Measurements from ENCODE around the gene ATP2B2.

Gene ATP2B2

DNA sequence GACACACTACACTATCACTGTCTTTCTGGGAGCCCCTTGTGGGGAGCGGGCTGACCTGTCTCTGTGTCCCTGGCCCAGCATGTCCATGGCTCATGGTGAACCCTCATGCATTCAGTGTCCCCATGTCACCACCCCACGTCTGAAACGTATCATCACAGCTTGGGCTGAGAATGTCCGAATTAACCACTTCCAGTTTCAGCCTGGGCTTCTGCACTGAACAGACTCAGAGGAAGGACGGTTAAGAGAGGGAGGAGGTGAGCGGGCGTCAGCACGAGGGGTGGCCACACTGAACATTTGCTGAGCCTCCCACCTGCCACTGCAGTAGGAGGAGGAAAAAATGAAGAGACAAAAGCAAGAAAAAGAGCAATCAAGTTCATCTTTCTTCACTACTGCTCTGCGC lies 30.5 kb downstream of the ATP2B2 start:
- POLR2A ChIA-PET: no interaction called here
- no peak overlapping the region for H3K4me3 ChIP-seq (ENCODE audit: low read depth, low read length)
- TF ChIP-seq ZNF423 (tag by site-specific recombination; IDR thresholded peaks at IDR 0.05) (no peak), ZNF677 (tag by site-specific recombination; IDR thresholded peaks at IDR 0.05) (no peak), ZNF175 (tag by site-specific recombination; IDR thresholded peaks at IDR 0.05) (no peak), EGR2 (tag by site-specific recombination; IDR thresholded peaks at IDR 0.05; ENCODE audit: low read depth) (peak; percentile 48), ZNF510 (tag by site-specific recombination; IDR thresholded peaks at IDR 0.05; ENCODE audit: insufficient replicate concordance) (no peak)
- TF ChIP-seq, protein P1, sequence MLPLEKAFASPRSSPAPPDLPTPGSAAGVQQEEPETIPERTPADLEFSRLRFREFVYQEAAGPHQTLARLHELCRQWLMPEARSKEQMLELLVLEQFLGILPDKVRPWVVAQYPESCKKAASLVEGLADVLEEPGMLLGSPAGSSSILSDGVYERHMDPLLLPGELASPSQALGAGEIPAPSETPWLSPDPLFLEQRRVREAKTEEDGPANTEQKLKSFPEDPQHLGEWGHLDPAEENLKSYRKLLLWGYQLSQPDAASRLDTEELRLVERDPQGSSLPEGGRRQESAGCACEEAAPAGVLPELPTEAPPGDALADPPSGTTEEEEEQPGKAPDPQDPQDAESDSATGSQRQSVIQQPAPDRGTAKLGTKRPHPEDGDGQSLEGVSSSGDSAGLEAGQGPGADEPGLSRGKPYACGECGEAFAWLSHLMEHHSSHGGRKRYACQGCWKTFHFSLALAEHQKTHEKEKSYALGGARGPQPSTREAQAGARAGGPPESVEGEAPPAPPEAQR (tag by site-specific recombination; IDR thresholded peaks at IDR 0.05): no peak
- no peaks in the 10 kb centered on the region for H3K9me3 ChIP-seq (ENCODE audit: control insufficient read depth, insufficient read depth, low read depth, low read length)
- H3K4me1 ChIP-seq (ENCODE audit: control insufficient read depth, insufficient read depth, low read length): no peaks in the 10 kb centered on the region
- CTCF ChIA-PET: no interaction called here
- no peak overlapping the region for H3K27ac ChIP-seq (ENCODE audit: extremely low read depth, low read depth, low read length)
- no peaks in the 10 kb centered on the region for H3K36me3 ChIP-seq (ENCODE audit: control insufficient read depth in 2 of 2, insufficient read depth in 1 of 2, low read length in 2 of 2)

DNA sequence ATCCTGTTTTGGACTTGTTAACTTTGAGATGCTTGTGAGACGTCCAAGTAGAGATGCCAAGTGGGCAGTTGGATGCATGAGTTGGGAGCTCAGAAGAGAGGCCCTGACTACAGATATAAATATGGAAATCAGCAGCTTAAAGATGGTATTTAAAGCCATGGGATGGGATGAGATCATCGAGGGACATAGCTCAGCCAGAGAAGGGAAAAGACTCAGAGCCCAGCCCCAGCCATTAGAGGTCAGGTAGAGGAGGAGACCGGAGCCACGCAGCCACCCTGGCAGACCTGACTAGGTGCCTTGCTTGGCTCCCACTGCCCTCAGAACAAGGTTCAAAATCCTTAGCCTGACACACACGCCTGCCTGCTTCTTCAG lies 31.1 kb downstream of the ATP2B2 start:
- Histone ChIP-seq H3K36me3 (ENCODE audit: control insufficient read depth in 2 of 2, insufficient read depth in 1 of 2, low read length in 2 of 2) (no peaks in the 10 kb centered on the region), H3K4me1 (ENCODE audit: control insufficient read depth, insufficient read depth, low read length) (no peaks in the 10 kb centered on the region), H3K9me3 (ENCODE audit: control insufficient read depth, insufficient read depth, low read depth, low read length) (no peaks in the 10 kb centered on the region), H3K4me3 (ENCODE audit: low read depth, low read length) (no peak overlapping the region), H3K27ac (ENCODE audit: extremely low read depth, low read depth, low read length) (no peak overlapping the region)
- ChIA-PET POLR2A (no interaction called here), CTCF (no interaction called here)
- TF ChIP-seq ZNF433 (tag by site-specific recombination; IDR thresholded peaks at IDR 0.05; ENCODE audit: low read depth): no peak
- 0 out of 2 replicates have a peak, but pooled peaks have one; percentile 3 for TF ChIP-seq EGR2 (tag by site-specific recombination; IDR thresholded peaks at IDR 0.05; ENCODE audit: low read depth)
- TF ChIP-seq, protein P2, sequence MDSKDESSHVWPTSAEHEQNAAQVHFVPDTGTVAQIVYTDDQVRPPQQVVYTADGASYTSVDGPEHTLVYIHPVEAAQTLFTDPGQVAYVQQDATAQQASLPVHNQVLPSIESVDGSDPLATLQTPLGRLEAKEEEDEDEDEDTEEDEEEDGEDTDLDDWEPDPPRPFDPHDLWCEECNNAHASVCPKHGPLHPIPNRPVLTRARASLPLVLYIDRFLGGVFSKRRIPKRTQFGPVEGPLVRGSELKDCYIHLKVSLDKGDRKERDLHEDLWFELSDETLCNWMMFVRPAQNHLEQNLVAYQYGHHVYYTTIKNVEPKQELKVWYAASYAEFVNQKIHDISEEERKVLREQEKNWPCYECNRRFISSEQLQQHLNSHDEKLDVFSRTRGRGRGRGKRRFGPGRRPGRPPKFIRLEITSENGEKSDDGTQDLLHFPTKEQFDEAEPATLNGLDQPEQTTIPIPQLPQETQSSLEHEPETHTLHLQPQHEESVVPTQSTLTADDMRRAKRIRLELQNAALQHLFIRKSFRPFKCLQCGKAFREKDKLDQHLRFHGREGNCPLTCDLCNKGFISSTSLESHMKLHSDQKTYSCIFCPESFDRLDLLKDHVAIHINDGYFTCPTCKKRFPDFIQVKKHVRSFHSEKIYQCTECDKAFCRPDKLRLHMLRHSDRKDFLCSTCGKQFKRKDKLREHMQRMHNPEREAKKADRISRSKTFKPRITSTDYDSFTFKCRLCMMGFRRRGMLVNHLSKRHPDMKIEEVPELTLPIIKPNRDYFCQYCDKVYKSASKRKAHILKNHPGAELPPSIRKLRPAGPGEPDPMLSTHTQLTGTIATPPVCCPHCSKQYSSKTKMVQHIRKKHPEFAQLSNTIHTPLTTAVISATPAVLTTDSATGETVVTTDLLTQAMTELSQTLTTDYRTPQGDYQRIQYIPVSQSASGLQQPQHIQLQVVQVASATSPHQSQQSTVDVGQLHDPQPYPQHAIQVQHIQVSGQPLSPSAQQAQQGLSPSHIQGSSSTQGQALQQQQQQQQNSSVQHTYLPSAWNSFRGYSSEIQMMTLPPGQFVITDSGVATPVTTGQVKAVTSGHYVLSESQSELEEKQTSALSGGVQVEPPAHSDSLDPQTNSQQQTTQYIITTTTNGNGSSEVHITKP (tag by site-specific recombination; IDR thresholded peaks at IDR 0.05): 0 out of 2 replicates have a peak, but pooled peaks have one; percentile 23

- CTCF ChIA-PET: no interaction called here
- POLR2A ChIA-PET: no interaction called here
- TF ChIP-seq, protein P3, sequence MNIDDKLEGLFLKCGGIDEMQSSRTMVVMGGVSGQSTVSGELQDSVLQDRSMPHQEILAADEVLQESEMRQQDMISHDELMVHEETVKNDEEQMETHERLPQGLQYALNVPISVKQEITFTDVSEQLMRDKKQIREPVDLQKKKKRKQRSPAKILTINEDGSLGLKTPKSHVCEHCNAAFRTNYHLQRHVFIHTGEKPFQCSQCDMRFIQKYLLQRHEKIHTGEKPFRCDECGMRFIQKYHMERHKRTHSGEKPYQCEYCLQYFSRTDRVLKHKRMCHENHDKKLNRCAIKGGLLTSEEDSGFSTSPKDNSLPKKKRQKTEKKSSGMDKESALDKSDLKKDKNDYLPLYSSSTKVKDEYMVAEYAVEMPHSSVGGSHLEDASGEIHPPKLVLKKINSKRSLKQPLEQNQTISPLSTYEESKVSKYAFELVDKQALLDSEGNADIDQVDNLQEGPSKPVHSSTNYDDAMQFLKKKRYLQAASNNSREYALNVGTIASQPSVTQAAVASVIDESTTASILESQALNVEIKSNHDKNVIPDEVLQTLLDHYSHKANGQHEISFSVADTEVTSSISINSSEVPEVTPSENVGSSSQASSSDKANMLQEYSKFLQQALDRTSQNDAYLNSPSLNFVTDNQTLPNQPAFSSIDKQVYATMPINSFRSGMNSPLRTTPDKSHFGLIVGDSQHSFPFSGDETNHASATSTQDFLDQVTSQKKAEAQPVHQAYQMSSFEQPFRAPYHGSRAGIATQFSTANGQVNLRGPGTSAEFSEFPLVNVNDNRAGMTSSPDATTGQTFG (tag by site-specific recombination; IDR thresholded peaks at IDR 0.05; ENCODE audit: borderline replicate concordance): no peak
- TF ChIP-seq TCF7L2 (IDR thresholded peaks at IDR 0.05; ENCODE audit: borderline replicate concordance, low read depth, low read length): no peak
- no peak for TF ChIP-seq ZNF777 (tag by site-specific recombination; IDR thresholded peaks at IDR 0.05; ENCODE audit: borderline replicate concordance)
- TF ChIP-seq, protein P4, sequence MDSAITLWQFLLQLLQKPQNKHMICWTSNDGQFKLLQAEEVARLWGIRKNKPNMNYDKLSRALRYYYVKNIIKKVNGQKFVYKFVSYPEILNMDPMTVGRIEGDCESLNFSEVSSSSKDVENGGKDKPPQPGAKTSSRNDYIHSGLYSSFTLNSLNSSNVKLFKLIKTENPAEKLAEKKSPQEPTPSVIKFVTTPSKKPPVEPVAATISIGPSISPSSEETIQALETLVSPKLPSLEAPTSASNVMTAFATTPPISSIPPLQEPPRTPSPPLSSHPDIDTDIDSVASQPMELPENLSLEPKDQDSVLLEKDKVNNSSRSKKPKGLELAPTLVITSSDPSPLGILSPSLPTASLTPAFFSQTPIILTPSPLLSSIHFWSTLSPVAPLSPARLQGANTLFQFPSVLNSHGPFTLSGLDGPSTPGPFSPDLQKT (IDR thresholded peaks at IDR 0.05; ENCODE audit: borderline replicate concordance, low read depth, low read length): no peak
- TF ChIP-seq ZNF76 (tag by site-specific recombination; IDR thresholded peaks at IDR 0.05; ENCODE audit: borderline replicate concordance, low read depth): no peak
- no peak for TF ChIP-seq PRDM6 (tag by site-specific recombination; IDR thresholded peaks at IDR 0.05)
- TF ChIP-seq ZNF423 (tag by site-specific recombination; IDR thresholded peaks at IDR 0.05): no peak
- peak; percentile 82 for TF ChIP-seq ZFHX2 (tag by site-specific recombination; conservative IDR thresholded peaks at IDR 0.05)
- TF ChIP-seq ZNF302 (tag by site-specific recombination; IDR thresholded peaks at IDR 0.05; ENCODE audit: low read depth): no peak
- TF ChIP-seq EGR2 (tag by site-specific recombination; IDR thresholded peaks at IDR 0.05; ENCODE audit: low read depth): peak; percentile 93
- no peak for TF ChIP-seq ZNF555 (tag by site-specific recombination; conservative IDR thresholded peaks at IDR 0.05)
These were observed 31.7 kb downstream of the ATP2B2 start for GRCh38 chr3:10473581-10474274.

More at GRCh38 chr3:10473581-10474274, 31.7 kb downstream of the ATP2B2 start:
- no peak overlapping the region for H3K27ac ChIP-seq (ENCODE audit: extremely low read depth, low read depth, low read length)
- H3K4me1 ChIP-seq (ENCODE audit: control insufficient read depth, insufficient read depth, low read length): no peaks in the 10 kb centered on the region
- no peak overlapping the region for H3K4me3 ChIP-seq (ENCODE audit: low read depth, low read length)
- no peaks in the 10 kb centered on the region for H3K36me3 ChIP-seq (ENCODE audit: control insufficient read depth in 2 of 2, insufficient read depth in 1 of 2, low read length in 2 of 2)
- no peaks in the 10 kb centered on the region for H3K9me3 ChIP-seq (ENCODE audit: control insufficient read depth, insufficient read depth, low read depth, low read length)
